Liver (tissue), 9 donors: ENCODE results near the gene EIF4E2. TPM values are rescaled to one million over a fixed set of nuclear protein-coding genes. Genes with fewer than 3 reads are reported as not detected.

Experiments
- DNase-seq: peaks from one replicate; pipeline ENCODE4 v3.0.0-alpha.2; 2017; ENCODE audit warnings: low spot score
- H3K27ac ChIP-seq, 2 donors: one replicate each; pipeline ENCODE4 v1.7.0; 2013; ENCODE audit warnings: inconsistent platforms in 2 of 2, low read length in 2 of 2, control low read depth in 1 of 2, low read depth in 1 of 2, mild to moderate bottlenecking in 1 of 2
- H3K27me3 ChIP-seq, 4 donors: one replicate each; pipeline versions ENCODE4 v1.6.1 to v1.7.0; 2013; ENCODE audit warnings: low read length in 3 of 4, inconsistent platforms in 1 of 4, mild to moderate bottlenecking in 1 of 4, moderate library complexity in 1 of 4; ENCODE audit not compliant: control insufficient read depth in 4 of 4, insufficient read depth in 4 of 4
- H3K36me3 ChIP-seq, 4 donors: one replicate each; pipeline versions ENCODE4 v1.6.1 to v1.7.0; 2013; ENCODE audit warnings: low read length in 3 of 4, mild to moderate bottlenecking in 3 of 4, low read depth in 1 of 4, moderate library complexity in 1 of 4; ENCODE audit not compliant: control insufficient read depth in 4 of 4, insufficient read depth in 3 of 4
- H3K4me1 ChIP-seq, 4 donors: one replicate each; pipeline versions ENCODE4 v1.6.1 to v1.7.0; 2013; ENCODE audit warnings: low read length in 3 of 4, mild to moderate bottlenecking in 3 of 4, moderate library complexity in 1 of 4; ENCODE audit not compliant: control insufficient read depth in 4 of 4, insufficient read depth in 4 of 4
- H3K4me3 ChIP-seq, 3 donors: one replicate each; pipeline versions ENCODE4 v1.6.1 to v1.7.0; 2013; ENCODE audit warnings: low read length in 3 of 3, control low read depth in 1 of 3, low read depth in 1 of 3, mild to moderate bottlenecking in 1 of 3
- H3K9ac ChIP-seq, 2 donors: one replicate each; pipeline ENCODE4 v1.7.0; 2013; ENCODE audit warnings: low read length in 2 of 2, mild to moderate bottlenecking in 2 of 2, moderate library complexity in 2 of 2, control low read depth in 1 of 2, low read depth in 1 of 2
- H3K9me3 ChIP-seq, 4 donors: one replicate each; pipeline versions ENCODE4 v1.6.1 to v1.7.0; 2013; ENCODE audit warnings: low read length in 3 of 4; ENCODE audit not compliant: control insufficient read depth in 4 of 4
- CTCF ChIP-seq: fragments of 150-350 bp; IDR thresholded peaks from 2 replicates; pipeline ENCODE4 v1.5.1; 2017; ENCODE audit warnings: improper control_type of control experiment, low read depth, low read length; ENCODE audit not compliant: missing input control
- EGR1 ChIP-seq, 2 donors: IDR thresholded peaks; 2 replicates each; pipeline ENCODE4 v1.6.1; 2016 to 2018; ENCODE audit warnings: antibody characterized with exemption in 2 of 2, low read depth in 2 of 2
- FOXA1 ChIP-seq: IDR thresholded peaks from 2 replicates; pipeline ENCODE4 v1.6.1; 2016; ENCODE audit warnings: antibody characterized with exemption
- FOXA2 ChIP-seq: IDR thresholded peaks from 2 replicates; pipeline ENCODE4 v1.6.1; 2016; ENCODE audit warnings: antibody characterized with exemption
- GABPA ChIP-seq, 2 donors: IDR thresholded peaks in 1 of 2; conservative IDR thresholded peaks in 1 of 2; 2 replicates each; pipeline ENCODE4 v1.6.1; 2016; ENCODE audit warnings: antibody characterized with exemption in 2 of 2, mild to moderate bottlenecking in 1 of 2, moderate library complexity in 1 of 2
- HNF4A ChIP-seq, 2 donors: conservative IDR thresholded peaks; 2 replicates each; pipeline ENCODE4 v1.6.1; 2016; ENCODE audit warnings: antibody characterized with exemption in 2 of 2, mild to moderate bottlenecking in 2 of 2
- HNF4G ChIP-seq: IDR thresholded peaks from 2 replicates; pipeline ENCODE4 v1.6.1; 2016; ENCODE audit warnings: antibody characterized with exemption
- JUND ChIP-seq, 2 donors: IDR thresholded peaks; 2 replicates each; pipeline ENCODE4 v1.6.1; 2016; ENCODE audit warnings: antibody characterized with exemption in 2 of 2
- NR2F2 ChIP-seq: IDR thresholded peaks from 2 replicates; pipeline ENCODE4 v1.6.1; 2016; ENCODE audit warnings: antibody characterized with exemption
- RAD21 ChIP-seq, 2 donors: IDR thresholded peaks; 2 replicates each; pipeline ENCODE4 v1.6.1; 2016; ENCODE audit warnings: antibody characterized with exemption in 2 of 2, mild to moderate bottlenecking in 2 of 2
- REST ChIP-seq: IDR thresholded peaks from 2 replicates; pipeline ENCODE4 v1.6.1; 2016; ENCODE audit warnings: antibody characterized with exemption, mild to moderate bottlenecking
- RXRA ChIP-seq, 2 donors: IDR thresholded peaks; 2 replicates each; pipeline ENCODE4 v1.6.1; 2017 to 2018; ENCODE audit warnings: antibody characterized with exemption in 2 of 2, mild to moderate bottlenecking in 1 of 2
- SP1 ChIP-seq: IDR thresholded peaks from 2 replicates; pipeline ENCODE4 v1.6.1; 2018; ENCODE audit warnings: antibody characterized with exemption, mild to moderate bottlenecking
- TAF1 ChIP-seq: conservative IDR thresholded peaks from 2 replicates; pipeline ENCODE4 v1.6.1; 2016; ENCODE audit warnings: antibody characterized with exemption, mild to moderate bottlenecking
- YY1 ChIP-seq: IDR thresholded peaks from 2 replicates; pipeline ENCODE4 v1.6.1; 2016; ENCODE audit warnings: antibody characterized with exemption, mild to moderate bottlenecking
- WGBS: extraction: QIAGEN DNeasy Blood & Tissue Kit; methylation state at CpG from one replicate; pipeline ENCODE4 v1.1.7; 2013; 5-methylcytosine and 5-hydroxymethylcytosine counted together
- polyA plus RNA-seq, 2 donors: library from polyadenylated mRNA; stranded (reverse) in 1 of 2; unstranded in 1 of 2; fragments of 200-250 nt in 1 of 2; fragments of >200 nt in 1 of 2; fragmentation: Nextera tagmentation in 1 of 2; extraction: Ambion mirVana in 1 of 2; gene quantifications; one replicate each; pipeline versions ENCODE4 v1.2.1 to v1.2.3, GENCODE V29; 2013 to 2015
- total RNA-seq, 2 donors: library from RNA; depleted of rRNA; stranded (reverse); fragments of >200 nt; gene quantifications; one replicate each; pipeline ENCODE4 v1.2.3, GENCODE V29; 2014
- TF ChIP-seq, protein P1 (sequence below): IDR thresholded peaks from 2 replicates; pipeline ENCODE4 v1.6.1; 2016; ENCODE audit warnings: antibody characterized with exemption
- TF ChIP-seq, protein P2 (sequence below): IDR thresholded peaks from 2 replicates; pipeline ENCODE4 v1.6.1; 2016; ENCODE audit warnings: antibody characterized with exemption
- TF ChIP-seq, protein P3 (sequence below): IDR thresholded peaks from 2 replicates; pipeline ENCODE4 v1.6.1; 2016; ENCODE audit warnings: antibody characterized with exemption
- donor health status: healthy.
- donor health status: healthy.
- donor health status: healthy.
- donor health status: healthy.
- donor health status: healthy.

EIF4E2 gene
- total and polyA plus RNA-seq, 4 donors: 30.0 to 46.9 (median 45.4) TPM

DNA sequence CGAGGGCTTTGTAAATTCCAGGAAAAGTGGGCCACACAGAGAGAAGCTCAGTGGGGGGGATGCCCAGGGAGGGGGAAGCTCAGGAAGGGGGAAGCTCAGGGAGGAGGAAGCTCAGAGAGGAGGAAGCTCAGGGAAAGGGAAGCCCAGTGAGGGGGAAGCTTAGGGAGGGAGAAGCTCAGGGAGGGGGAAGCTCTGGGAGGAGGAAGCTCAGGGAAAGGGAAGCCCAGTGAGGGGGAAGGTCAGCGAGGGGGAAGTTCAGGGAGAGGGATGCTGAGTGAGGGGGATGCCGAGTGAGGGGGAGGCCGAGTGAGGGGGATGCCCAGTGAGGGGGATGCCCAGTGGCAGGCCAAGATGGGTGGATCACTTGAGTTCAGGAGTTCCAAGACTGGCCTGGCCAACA is 11.8 kb upstream of the EIF4E2 start:
- no peak for DNase-seq

DNA sequence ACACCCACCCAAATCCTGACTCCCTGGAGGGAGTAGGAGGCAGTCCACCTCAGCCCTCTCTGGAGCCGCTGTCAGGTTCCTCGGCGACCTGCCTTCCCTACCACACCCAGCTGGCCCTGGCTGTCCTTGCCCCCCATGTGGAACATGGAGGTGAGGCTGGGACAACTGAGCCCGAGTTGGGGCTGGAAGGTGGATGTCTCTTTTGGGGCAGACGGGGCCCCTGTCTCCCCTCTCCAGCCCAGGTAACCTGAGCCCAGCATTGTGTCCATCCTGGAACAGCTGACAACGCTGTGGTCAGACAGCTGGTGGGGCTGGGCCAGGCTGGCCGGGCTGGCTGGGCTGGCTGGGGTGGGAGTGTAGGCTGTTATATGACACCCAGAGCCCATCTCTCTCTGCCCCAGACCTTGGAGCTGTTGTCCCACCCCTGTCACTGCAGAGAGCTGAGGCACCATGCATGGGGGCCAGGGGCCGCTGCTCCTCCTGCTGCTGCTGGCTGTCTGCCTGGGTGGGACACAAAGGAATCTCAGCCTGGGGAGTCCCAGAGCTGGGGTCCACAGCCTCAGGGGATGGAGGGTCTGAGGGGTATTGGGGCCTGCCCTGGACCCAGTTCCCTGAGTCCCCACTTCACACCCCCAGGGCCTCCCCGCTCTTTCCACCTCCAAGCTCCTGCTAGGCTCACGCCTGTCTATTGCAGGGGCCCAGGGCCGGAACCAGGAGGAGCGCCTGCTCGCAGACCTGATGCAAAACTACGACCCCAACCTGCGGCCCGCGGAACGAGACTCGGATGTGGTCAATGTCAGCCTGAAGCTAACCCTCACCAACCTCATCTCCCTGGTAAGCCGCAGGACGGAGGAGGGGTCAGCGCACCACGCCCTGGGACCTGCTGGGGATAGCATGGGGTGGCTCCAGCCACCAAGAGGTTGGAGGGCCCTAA is 10.9 kb upstream of the EIF4E2 start, which contains the start of gene CHRNG:
Gene CHRNG, plus strand, starts transcription at position 395 of the 934 bp plus-strand sequence. Its CDS starts 56 bp downstream, at position 451.
- Histone ChIP-seq H3K9ac (no peak within 1 kb of the TSS), H3K4me3 (no peak within 1 kb of the TSS), H3K36me3 (no peaks in the 10 kb centered on the region), H3K27ac (no peak within 1 kb of the TSS), H3K4me1 (no peaks in the 10 kb centered on the region), H3K27me3 (no peaks in the 10 kb centered on the region), H3K9me3 (peaks cover 0 to 3% (median under 1%) of the 10 kb centered on the region in 4 donors)
- WGBS: 56% methylated on average over 23 of the region's 23 CpGs
- no peak for TF ChIP-seq HNF4G
- TF ChIP-seq, protein P1, sequence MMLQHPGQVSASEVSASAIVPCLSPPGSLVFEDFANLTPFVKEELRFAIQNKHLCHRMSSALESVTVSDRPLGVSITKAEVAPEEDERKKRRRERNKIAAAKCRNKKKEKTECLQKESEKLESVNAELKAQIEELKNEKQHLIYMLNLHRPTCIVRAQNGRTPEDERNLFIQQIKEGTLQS: no peak
- TF ChIP-seq TAF1: no peak
- TF ChIP-seq, protein P2, sequence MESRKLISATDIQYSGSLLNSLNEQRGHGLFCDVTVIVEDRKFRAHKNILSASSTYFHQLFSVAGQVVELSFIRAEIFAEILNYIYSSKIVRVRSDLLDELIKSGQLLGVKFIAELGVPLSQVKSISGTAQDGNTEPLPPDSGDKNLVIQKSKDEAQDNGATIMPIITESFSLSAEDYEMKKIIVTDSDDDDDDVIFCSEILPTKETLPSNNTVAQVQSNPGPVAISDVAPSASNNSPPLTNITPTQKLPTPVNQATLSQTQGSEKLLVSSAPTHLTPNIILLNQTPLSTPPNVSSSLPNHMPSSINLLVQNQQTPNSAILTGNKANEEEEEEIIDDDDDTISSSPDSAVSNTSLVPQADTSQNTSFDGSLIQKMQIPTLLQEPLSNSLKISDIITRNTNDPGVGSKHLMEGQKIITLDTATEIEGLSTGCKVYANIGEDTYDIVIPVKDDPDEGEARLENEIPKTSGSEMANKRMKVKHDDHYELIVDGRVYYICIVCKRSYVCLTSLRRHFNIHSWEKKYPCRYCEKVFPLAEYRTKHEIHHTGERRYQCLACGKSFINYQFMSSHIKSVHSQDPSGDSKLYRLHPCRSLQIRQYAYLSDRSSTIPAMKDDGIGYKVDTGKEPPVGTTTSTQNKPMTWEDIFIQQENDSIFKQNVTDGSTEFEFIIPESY: no peak
- no peak for TF ChIP-seq FOXA2
- TF ChIP-seq CTCF: no peak
- no peak for TF ChIP-seq RXRA (IDR thresholded peaks at IDR 0.05)
- TF ChIP-seq GABPA (IDR thresholded peaks at IDR 0.05 in 1 of 2, conservative IDR thresholded peaks at IDR 0.05 in 1 of 2): no peak
- no peak for TF ChIP-seq FOXA1
- TF ChIP-seq EGR1 (IDR thresholded peaks at IDR 0.05; ENCODE audit: low read depth in 2 of 2): no peak
- no peak for TF ChIP-seq RAD21 (IDR thresholded peaks at IDR 0.05)
- TF ChIP-seq, protein P3, sequence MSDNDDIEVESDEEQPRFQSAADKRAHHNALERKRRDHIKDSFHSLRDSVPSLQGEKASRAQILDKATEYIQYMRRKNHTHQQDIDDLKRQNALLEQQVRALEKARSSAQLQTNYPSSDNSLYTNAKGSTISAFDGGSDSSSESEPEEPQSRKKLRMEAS: no peak
- no peak for TF ChIP-seq NR2F2
- no peak for TF ChIP-seq SP1
- no peak for TF ChIP-seq JUND (IDR thresholded peaks at IDR 0.05)
- TF ChIP-seq REST: no peak
- no peak for TF ChIP-seq YY1
- TF ChIP-seq HNF4A (conservative IDR thresholded peaks at IDR 0.05): no peak
- no peak for DNase-seq

More for the DNA sequence above, 11.8 kb upstream of the EIF4E2 start:
- H3K9ac ChIP-seq: no peak overlapping the region
- H3K9me3 ChIP-seq: peaks cover 0 to 3% (median under 1%) of the 10 kb centered on the region in 4 donors
- no peaks in the 10 kb centered on the region for H3K4me1 ChIP-seq
- 41% methylated on average over 4 of the region's 4 CpGs for WGBS
- H3K27me3 ChIP-seq: no peaks in the 10 kb centered on the region
- peak in 1 of 2 donors; percentile 19 for TF ChIP-seq EGR1 (IDR thresholded peaks at IDR 0.05; ENCODE audit: low read depth in 2 of 2)
- TF ChIP-seq JUND (IDR thresholded peaks at IDR 0.05): no peak
- H3K36me3 ChIP-seq: no peaks in the 10 kb centered on the region
- no peak overlapping the region for H3K4me3 ChIP-seq
- no peak overlapping the region for H3K27ac ChIP-seq
